Measurements from ENCODE around the gene RAB5IF.

The RAB5IF gene

GRCh38 chr20:36644706-36645095 is 39.1 kb downstream of the RAB5IF start:
- Histone ChIP-seq H3K27me3 (ENCODE audit: insufficient read depth, low read depth, severe bottlenecking) (no peaks in the 10 kb centered on the region), H3K36me3 (no peaks in the 10 kb centered on the region), H3K4me3 (ENCODE audit: low read depth, low read length) (no peak overlapping the region), H3K27ac (no peak overlapping the region), H3K9me3 (ENCODE audit: severe bottlenecking) (no peaks in the 10 kb centered on the region)
- DNase-seq = no peak
- TF ChIP-seq CTCF (IDR thresholded peaks at IDR 0.05; ENCODE audit: low read depth, low read length) = no peak

- no peak for TF ChIP-seq CTCF (IDR thresholded peaks at IDR 0.05; ENCODE audit: low read depth, low read length)
- no peak overlapping the region for H3K27ac ChIP-seq
These were observed 39.8 kb downstream of the RAB5IF start for GRCh38 chr20:36645353-36645752.

GRCh38 chr20:36645998-36646397 is 40.4 kb downstream of the RAB5IF start, which contains the start of gene SLA2:
Gene SLA2, minus strand, starts transcription at chr20:36646196. Its CDS starts 4,861 bp downstream, at chr20:36641335.
- Histone ChIP-seq H3K27ac (no peak within 1 kb of the TSS), H3K9me3 (ENCODE audit: severe bottlenecking) (no peaks in the 10 kb centered on the region), H3K36me3 (no peaks in the 10 kb centered on the region), H3K4me3 (ENCODE audit: low read depth, low read length) (no peak within 1 kb of the TSS), H3K27me3 (ENCODE audit: insufficient read depth, low read depth, severe bottlenecking) (no peaks in the 10 kb centered on the region)
- no peak for TF ChIP-seq CTCF (IDR thresholded peaks at IDR 0.05; ENCODE audit: low read depth, low read length)
- no peak for DNase-seq

More at GRCh38 chr20:36645353-36645752, 39.8 kb downstream of the RAB5IF start:
- no peaks in the 10 kb centered on the region for H3K9me3 ChIP-seq (ENCODE audit: severe bottlenecking)
- H3K27me3 ChIP-seq (ENCODE audit: insufficient read depth, low read depth, severe bottlenecking) = no peaks in the 10 kb centered on the region
- DNase-seq = no peak
- H3K4me3 ChIP-seq (ENCODE audit: low read depth, low read length) = no peak overlapping the region
- no peaks in the 10 kb centered on the region for H3K36me3 ChIP-seq

- no peak for TF ChIP-seq CTCF (IDR thresholded peaks at IDR 0.05; ENCODE audit: low read depth, low read length)
- H3K27me3 ChIP-seq (ENCODE audit: insufficient read depth, low read depth, severe bottlenecking) = no peaks in the 10 kb centered on the region
- no peak for DNase-seq
- peaks cover 4% of the 10 kb centered on the region; the same call in 1 of the 2 replicates for H3K36me3 ChIP-seq
- no peak overlapping the region for H3K4me3 ChIP-seq (ENCODE audit: low read depth, low read length)
- H3K27ac ChIP-seq = no peak overlapping the region
- no peaks in the 10 kb centered on the region for H3K9me3 ChIP-seq (ENCODE audit: severe bottlenecking)
These were observed 41.1 kb downstream of the RAB5IF start for GRCh38 chr20:36646678-36647077.

GRCh38 chr20:36647196-36648121 is 41.9 kb downstream of the RAB5IF start:
- no peak overlapping the region; the same call in 1 of the 2 replicates for H3K27ac ChIP-seq
- H3K36me3 ChIP-seq = peaks cover 4% of the 10 kb centered on the region; the same call in 1 of the 2 replicates
- no peaks in the 10 kb centered on the region for H3K9me3 ChIP-seq (ENCODE audit: severe bottlenecking)
- no peak for TF ChIP-seq CTCF (IDR thresholded peaks at IDR 0.05; ENCODE audit: low read depth, low read length)
- H3K4me3 ChIP-seq (ENCODE audit: low read depth, low read length) = no peak overlapping the region
- H3K27me3 ChIP-seq (ENCODE audit: insufficient read depth, low read depth, severe bottlenecking) = no peaks in the 10 kb centered on the region
- DNase-seq = no peak

Data from WERI-Rb-1 (cell line).